ENCODE results near the gene HMGCLL1.
A peak's percentile ranks its signal among the peaks of the same experiment; 100 is the strongest.

The HMGCLL1 gene

GRCh38 chr6:55578537-55579363 lies at the start of gene HMGCLL1:
Gene HMGCLL1 (minus strand): TSS chr6:55579192. CDS start chr6:55579055, 137 bp downstream.
- in situ Hi-C loops (cut with HindIII; ENCODE audit: low pct_unique_long_range_greater_than_20kb, low sequenced_read_pairs): no loop called here
- peak; percentile 47 to 48 for DNase-seq (ENCODE audit: low read depth in 1 of 2, low spot score in 1 of 2)
- TF ChIP-seq JUND (IDR thresholded peaks at IDR 0.05; ENCODE audit: low read depth): no peak

- TF ChIP-seq JUND (IDR thresholded peaks at IDR 0.05; ENCODE audit: low read depth): no peak
- DNase-seq (ENCODE audit: low read depth in 1 of 2, low spot score in 1 of 2): no peak
- in situ Hi-C loops (cut with HindIII; ENCODE audit: low pct_unique_long_range_greater_than_20kb, low sequenced_read_pairs): no loop called here
These were observed 43.0 kb upstream of the HMGCLL1 start for GRCh38 chr6:55621993-55622392.

GRCh38 chr6:55621244-55621643 lies 42.3 kb upstream of the HMGCLL1 start:
- in situ Hi-C loops (cut with HindIII; ENCODE audit: low pct_unique_long_range_greater_than_20kb, low sequenced_read_pairs): no loop called here

GRCh38 chr6:55617272-55617671 lies 38.3 kb upstream of the HMGCLL1 start:
- peak; percentile 5 to 60 for DNase-seq (ENCODE audit: low read depth in 1 of 2, low spot score in 1 of 2)
- in situ Hi-C loops (cut with HindIII; ENCODE audit: low pct_unique_long_range_greater_than_20kb, low sequenced_read_pairs): no loop called here
- no peak for TF ChIP-seq JUND (IDR thresholded peaks at IDR 0.05; ENCODE audit: low read depth)

More at GRCh38 chr6:55621244-55621643, 42.3 kb upstream of the HMGCLL1 start:
- DNase-seq (ENCODE audit: low read depth in 1 of 2, low spot score in 1 of 2): no peak
- TF ChIP-seq JUND (IDR thresholded peaks at IDR 0.05; ENCODE audit: low read depth): no peak

- no peak for DNase-seq (ENCODE audit: low read depth in 1 of 2, low spot score in 1 of 2)
- in situ Hi-C loops (cut with HindIII; ENCODE audit: low pct_unique_long_range_greater_than_20kb, low sequenced_read_pairs): no loop called here
- TF ChIP-seq JUND (IDR thresholded peaks at IDR 0.05; ENCODE audit: low read depth): no peak
These were observed 25.0 kb upstream of the HMGCLL1 start for GRCh38 chr6:55604021-55604420.

GRCh38 chr6:55601120-55601519 lies 22.1 kb upstream of the HMGCLL1 start:
- no peak for DNase-seq (ENCODE audit: low read depth in 1 of 2, low spot score in 1 of 2)
- in situ Hi-C loops (cut with HindIII; ENCODE audit: low pct_unique_long_range_greater_than_20kb, low sequenced_read_pairs): no loop called here
- no peak for TF ChIP-seq JUND (IDR thresholded peaks at IDR 0.05; ENCODE audit: low read depth)

- in situ Hi-C loops (cut with HindIII; ENCODE audit: low pct_unique_long_range_greater_than_20kb, low sequenced_read_pairs): no loop called here
- DNase-seq (ENCODE audit: low read depth in 1 of 2, low spot score in 1 of 2): no peak
- TF ChIP-seq JUND (IDR thresholded peaks at IDR 0.05; ENCODE audit: low read depth): no peak
These were observed 15.4 kb upstream of the HMGCLL1 start for GRCh38 chr6:55594442-55594841.

GRCh38 chr6:55584654-55585354 lies 5.8 kb upstream of the HMGCLL1 start:
- no peak for DNase-seq (ENCODE audit: low read depth in 1 of 2, low spot score in 1 of 2)
- in situ Hi-C loops (cut with HindIII; ENCODE audit: low pct_unique_long_range_greater_than_20kb, low sequenced_read_pairs): no loop called here
- TF ChIP-seq JUND (IDR thresholded peaks at IDR 0.05; ENCODE audit: low read depth): no peak

GRCh38 chr6:55576811-55577210 lies 2.2 kb downstream of the HMGCLL1 start:
- in situ Hi-C loops (cut with HindIII; ENCODE audit: low pct_unique_long_range_greater_than_20kb, low sequenced_read_pairs): no loop called here
- no peak for DNase-seq (ENCODE audit: low read depth in 1 of 2, low spot score in 1 of 2)
- no peak for TF ChIP-seq JUND (IDR thresholded peaks at IDR 0.05; ENCODE audit: low read depth)

GRCh38 chr6:55574556-55574955 lies 4.4 kb downstream of the HMGCLL1 start:
- DNase-seq (ENCODE audit: low read depth in 1 of 2, low spot score in 1 of 2): no peak
- no peak for TF ChIP-seq JUND (IDR thresholded peaks at IDR 0.05; ENCODE audit: low read depth)
- in situ Hi-C loops (cut with HindIII; ENCODE audit: low pct_unique_long_range_greater_than_20kb, low sequenced_read_pairs): no loop called here

GRCh38 chr6:55569638-55570037 lies 9.4 kb downstream of the HMGCLL1 start:
- no peak for DNase-seq (ENCODE audit: low read depth in 1 of 2, low spot score in 1 of 2)
- in situ Hi-C loops (cut with HindIII; ENCODE audit: low pct_unique_long_range_greater_than_20kb, low sequenced_read_pairs): no loop called here
- TF ChIP-seq JUND (IDR thresholded peaks at IDR 0.05; ENCODE audit: low read depth): no peak

- no peak for DNase-seq (ENCODE audit: low read depth in 1 of 2, low spot score in 1 of 2)
These were observed 10.1 kb downstream of the HMGCLL1 start for GRCh38 chr6:55568808-55569439.

GRCh38 chr6:55567558-55567957 lies 11.4 kb downstream of the HMGCLL1 start:
- in situ Hi-C loops (cut with HindIII; ENCODE audit: low pct_unique_long_range_greater_than_20kb, low sequenced_read_pairs): no loop called here
- DNase-seq (ENCODE audit: low read depth in 1 of 2, low spot score in 1 of 2): no peak
- TF ChIP-seq JUND (IDR thresholded peaks at IDR 0.05; ENCODE audit: low read depth): no peak

More at GRCh38 chr6:55568808-55569439, 10.1 kb downstream of the HMGCLL1 start:
- in situ Hi-C loops (cut with HindIII; ENCODE audit: low pct_unique_long_range_greater_than_20kb, low sequenced_read_pairs): no loop called here
- TF ChIP-seq JUND (IDR thresholded peaks at IDR 0.05; ENCODE audit: low read depth): no peak
